ENCODE results near the gene OR2A25.

OR2A25 gene

DNA sequence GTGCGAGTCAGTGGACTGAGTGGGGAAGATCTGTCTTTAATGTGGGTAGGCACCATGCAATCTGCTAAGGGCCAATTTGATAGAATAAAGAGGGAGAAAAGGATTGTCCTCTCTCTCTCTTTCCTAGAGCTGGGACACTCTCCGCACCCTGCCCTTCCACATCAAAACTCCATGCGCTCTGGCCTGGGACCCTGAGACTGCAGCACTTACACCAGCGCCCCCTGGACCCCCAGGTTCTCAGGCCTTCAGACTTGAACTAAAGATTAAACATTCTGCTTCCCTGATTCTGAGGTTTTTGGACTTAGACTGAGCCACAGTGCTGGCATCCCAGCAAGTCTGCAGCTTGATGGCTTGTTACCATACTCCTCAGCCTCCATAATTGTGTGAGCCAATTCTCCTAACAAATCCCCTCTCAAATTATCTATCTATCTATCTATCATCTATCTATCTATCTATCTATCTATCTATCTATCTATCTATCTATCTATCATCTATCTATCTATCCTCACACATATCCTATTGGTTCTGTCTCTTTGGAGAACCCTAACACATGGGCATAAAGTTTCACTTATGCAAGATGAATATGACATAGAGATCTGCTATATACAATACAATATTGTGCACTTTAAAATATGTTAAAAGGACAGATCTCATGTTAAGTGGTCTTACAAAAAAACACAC, 43.3 kb upstream of the OR2A25 start:
- no peaks in the 10 kb centered on the region for H3K27me3 Mint-ChIP-seq (ENCODE audit: low read depth)
- TF ChIP-seq, protein P1, sequence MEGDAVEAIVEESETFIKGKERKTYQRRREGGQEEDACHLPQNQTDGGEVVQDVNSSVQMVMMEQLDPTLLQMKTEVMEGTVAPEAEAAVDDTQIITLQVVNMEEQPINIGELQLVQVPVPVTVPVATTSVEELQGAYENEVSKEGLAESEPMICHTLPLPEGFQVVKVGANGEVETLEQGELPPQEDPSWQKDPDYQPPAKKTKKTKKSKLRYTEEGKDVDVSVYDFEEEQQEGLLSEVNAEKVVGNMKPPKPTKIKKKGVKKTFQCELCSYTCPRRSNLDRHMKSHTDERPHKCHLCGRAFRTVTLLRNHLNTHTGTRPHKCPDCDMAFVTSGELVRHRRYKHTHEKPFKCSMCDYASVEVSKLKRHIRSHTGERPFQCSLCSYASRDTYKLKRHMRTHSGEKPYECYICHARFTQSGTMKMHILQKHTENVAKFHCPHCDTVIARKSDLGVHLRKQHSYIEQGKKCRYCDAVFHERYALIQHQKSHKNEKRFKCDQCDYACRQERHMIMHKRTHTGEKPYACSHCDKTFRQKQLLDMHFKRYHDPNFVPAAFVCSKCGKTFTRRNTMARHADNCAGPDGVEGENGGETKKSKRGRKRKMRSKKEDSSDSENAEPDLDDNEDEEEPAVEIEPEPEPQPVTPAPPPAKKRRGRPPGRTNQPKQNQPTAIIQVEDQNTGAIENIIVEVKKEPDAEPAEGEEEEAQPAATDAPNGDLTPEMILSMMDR (IDR thresholded peaks at IDR 0.05; ENCODE audit: unreplicated experiment in 3 of 3): no peak
- no peak overlapping the region for H3K4me3 Mint-ChIP-seq
- H3K36me3 Mint-ChIP-seq (ENCODE audit: low read depth): no peaks in the 10 kb centered on the region
- no peaks in the 10 kb centered on the region for H3K4me1 Mint-ChIP-seq
- H3K27ac Mint-ChIP-seq: no peak overlapping the region
- no peaks in the 10 kb centered on the region for H3K9me3 Mint-ChIP-seq

DNA sequence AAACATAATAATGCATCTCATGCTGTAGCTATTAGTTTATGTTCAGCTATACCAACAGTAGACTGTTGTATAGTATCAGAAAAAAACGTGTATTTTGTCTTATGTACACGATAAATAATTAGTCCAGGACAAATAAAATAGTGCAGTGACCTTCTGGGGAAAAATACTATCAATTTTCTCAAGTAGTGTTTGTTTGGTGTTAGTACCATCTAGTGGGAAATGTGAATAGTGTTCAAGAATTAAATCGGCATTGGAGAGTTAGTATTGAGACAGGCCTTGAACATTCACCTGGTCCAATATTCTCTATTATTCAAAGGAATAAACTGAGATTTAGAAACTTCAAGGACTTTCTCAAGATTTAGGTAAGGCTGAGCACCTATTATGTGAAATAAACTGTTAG, 42.5 kb upstream of the OR2A25 start:
- H3K9me3 Mint-ChIP-seq: no peaks in the 10 kb centered on the region
- H3K27ac Mint-ChIP-seq: no peak overlapping the region
- H3K36me3 Mint-ChIP-seq (ENCODE audit: low read depth): no peaks in the 10 kb centered on the region
- no peaks in the 10 kb centered on the region for H3K4me1 Mint-ChIP-seq
- H3K27me3 Mint-ChIP-seq (ENCODE audit: low read depth): no peaks in the 10 kb centered on the region
- H3K4me3 Mint-ChIP-seq: no peak overlapping the region
- TF ChIP-seq, protein P1 (IDR thresholded peaks at IDR 0.05; ENCODE audit: unreplicated experiment in 3 of 3): peak; percentile 54 to 59 (median 58)

- H3K27me3 Mint-ChIP-seq (ENCODE audit: low read depth): no peaks in the 10 kb centered on the region
- H3K9me3 Mint-ChIP-seq: no peaks in the 10 kb centered on the region
- H3K4me1 Mint-ChIP-seq: no peaks in the 10 kb centered on the region
- H3K36me3 Mint-ChIP-seq (ENCODE audit: low read depth): no peaks in the 10 kb centered on the region
- H3K4me3 Mint-ChIP-seq: no peak overlapping the region
- H3K27ac Mint-ChIP-seq: no peak overlapping the region
- TF ChIP-seq, protein P1 (IDR thresholded peaks at IDR 0.05; ENCODE audit: unreplicated experiment in 3 of 3): no peak
These were observed 41.6 kb upstream of the OR2A25 start for GRCh38 chr7:144027974-144028373.

GRCh38 chr7:144028547-144028946, 41.1 kb upstream of the OR2A25 start:
- H3K27me3 Mint-ChIP-seq (ENCODE audit: low read depth): no peaks in the 10 kb centered on the region
- H3K9me3 Mint-ChIP-seq: no peaks in the 10 kb centered on the region
- no peak overlapping the region for H3K27ac Mint-ChIP-seq
- H3K36me3 Mint-ChIP-seq (ENCODE audit: low read depth): no peaks in the 10 kb centered on the region
- H3K4me1 Mint-ChIP-seq: no peaks in the 10 kb centered on the region
- H3K4me3 Mint-ChIP-seq: no peak overlapping the region
- TF ChIP-seq, protein P1 (IDR thresholded peaks at IDR 0.05; ENCODE audit: unreplicated experiment in 3 of 3): no peak

DNA sequence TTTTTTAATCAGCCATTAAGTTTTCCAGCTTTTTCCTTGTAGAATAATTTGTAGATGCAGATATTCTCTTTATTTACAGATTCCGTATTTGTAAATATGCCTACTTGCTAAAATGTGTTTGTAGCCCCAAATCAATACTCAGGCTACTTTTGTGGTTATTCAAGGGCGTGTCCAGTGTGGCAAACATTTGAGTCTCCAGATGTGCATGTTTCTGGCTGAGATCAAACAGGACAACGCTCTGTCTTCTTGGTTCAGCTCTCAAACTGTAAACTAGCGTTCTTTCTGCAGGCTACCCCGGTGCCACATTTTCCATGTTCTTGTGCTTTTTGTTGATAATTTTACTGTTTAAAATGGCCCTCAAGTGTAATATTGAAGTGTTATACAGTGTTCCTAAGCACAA, 37.1 kb upstream of the OR2A25 start:
- Mint-ChIP-seq H3K27ac (no peak overlapping the region), H3K9me3 (no peaks in the 10 kb centered on the region), H3K4me1 (no peaks in the 10 kb centered on the region), H3K36me3 (ENCODE audit: low read depth) (no peaks in the 10 kb centered on the region), H3K4me3 (no peak overlapping the region), H3K27me3 (ENCODE audit: low read depth) (no peaks in the 10 kb centered on the region)
- TF ChIP-seq, protein P1 (IDR thresholded peaks at IDR 0.05; ENCODE audit: unreplicated experiment in 3 of 3): no peak
